ENCODE data around the gene SESN2.
A peak's percentile ranks its signal among the peaks of the same experiment; 100 is the strongest.

Gene SESN2

GRCh38 chr1:28259252-28259933 is at the start of gene SESN2:
TSS of gene SESN2 (plus strand) at chr1:28259518. CDS start at chr1:28259848, 330 bp downstream.
- DNase-seq: peak; percentile 99

DNA sequence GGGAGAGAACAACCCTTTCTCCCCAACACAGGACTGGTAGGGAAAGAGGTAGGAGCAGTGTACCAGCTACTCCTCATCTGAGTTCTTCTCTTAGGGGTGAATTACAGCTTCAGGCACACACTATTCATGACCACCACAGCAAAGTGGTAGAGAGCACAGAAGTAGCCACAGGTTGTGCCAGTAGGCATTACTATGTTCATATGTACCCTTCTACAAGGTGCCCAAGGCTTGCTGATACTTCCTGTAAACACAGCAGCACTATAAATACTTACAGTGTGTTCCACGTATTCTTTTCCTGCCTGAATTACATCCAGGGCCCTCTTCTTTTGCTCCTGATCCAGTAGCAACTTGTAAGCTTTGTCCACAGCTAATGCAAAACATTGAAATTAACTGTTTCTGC is 49.6 kb upstream of the SESN2 start:
- no peak for DNase-seq

DNA sequence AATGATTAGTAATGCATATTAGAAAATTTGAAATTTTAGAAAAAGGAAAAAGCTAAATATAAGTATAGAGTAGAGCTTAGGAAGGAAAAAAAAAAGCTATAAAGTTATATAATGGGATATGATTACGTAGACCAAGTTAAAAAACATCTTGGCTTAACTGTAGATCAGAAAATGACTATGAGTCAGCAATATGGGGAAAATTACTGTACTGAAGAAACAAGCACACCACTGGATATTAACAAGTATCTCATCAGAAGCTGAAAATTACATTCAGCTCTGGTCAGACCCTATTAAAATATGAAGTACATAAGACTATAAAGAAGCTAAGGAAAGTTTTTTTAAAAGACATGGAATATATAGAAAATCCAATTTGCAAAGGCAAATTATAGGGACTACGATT is 46.0 kb upstream of the SESN2 start:
- DNase-seq: no peak

DNA sequence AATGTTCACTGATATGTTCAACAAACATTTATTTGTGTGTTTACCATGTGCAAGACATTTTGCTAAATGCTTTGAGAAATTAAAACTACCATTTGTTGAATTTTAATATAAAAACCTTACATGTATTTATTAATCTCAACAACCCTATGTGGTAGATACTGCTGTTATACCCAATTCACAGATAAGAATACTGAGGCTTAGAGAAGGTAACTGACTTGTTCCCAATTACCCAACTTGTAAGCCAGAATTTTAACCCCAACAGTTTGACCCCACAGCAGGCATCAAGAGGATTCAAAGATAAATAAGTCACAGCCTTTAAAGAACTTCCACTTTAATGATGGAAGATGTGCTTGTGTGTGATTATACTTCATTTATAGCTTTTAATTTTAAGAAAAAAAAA is 30.2 kb upstream of the SESN2 start:
- no peak for DNase-seq

GRCh38 chr1:28229996-28230395 is 29.3 kb upstream of the SESN2 start:
- no peak for DNase-seq

- peak; percentile 99 for DNase-seq
Measured at GRCh38 chr1:28232558-28233263, 26.6 kb upstream of the SESN2 start, which contains the start of gene DNAJC8. TSS of gene DNAJC8 (minus strand) at chr1:28233029. CDS start at chr1:28232998, 31 bp downstream.

DNA sequence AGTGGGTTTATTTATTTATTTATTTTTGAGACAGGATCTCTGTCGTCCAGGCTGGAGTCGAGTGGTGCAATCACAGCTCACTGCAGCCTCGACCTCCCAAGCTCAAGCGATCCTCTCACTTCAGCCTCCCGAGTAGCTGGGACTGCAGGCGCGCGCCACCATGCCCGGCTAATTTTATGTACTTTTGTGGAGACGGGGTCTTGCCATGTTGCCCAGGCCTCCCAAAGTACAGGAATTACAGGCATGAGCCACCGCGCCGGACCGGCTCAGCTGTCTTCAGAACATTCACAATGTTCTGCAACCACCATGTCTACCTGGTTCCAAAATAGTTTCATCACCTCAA is 26.1 kb upstream of the SESN2 start:
- DNase-seq: no peak

DNA sequence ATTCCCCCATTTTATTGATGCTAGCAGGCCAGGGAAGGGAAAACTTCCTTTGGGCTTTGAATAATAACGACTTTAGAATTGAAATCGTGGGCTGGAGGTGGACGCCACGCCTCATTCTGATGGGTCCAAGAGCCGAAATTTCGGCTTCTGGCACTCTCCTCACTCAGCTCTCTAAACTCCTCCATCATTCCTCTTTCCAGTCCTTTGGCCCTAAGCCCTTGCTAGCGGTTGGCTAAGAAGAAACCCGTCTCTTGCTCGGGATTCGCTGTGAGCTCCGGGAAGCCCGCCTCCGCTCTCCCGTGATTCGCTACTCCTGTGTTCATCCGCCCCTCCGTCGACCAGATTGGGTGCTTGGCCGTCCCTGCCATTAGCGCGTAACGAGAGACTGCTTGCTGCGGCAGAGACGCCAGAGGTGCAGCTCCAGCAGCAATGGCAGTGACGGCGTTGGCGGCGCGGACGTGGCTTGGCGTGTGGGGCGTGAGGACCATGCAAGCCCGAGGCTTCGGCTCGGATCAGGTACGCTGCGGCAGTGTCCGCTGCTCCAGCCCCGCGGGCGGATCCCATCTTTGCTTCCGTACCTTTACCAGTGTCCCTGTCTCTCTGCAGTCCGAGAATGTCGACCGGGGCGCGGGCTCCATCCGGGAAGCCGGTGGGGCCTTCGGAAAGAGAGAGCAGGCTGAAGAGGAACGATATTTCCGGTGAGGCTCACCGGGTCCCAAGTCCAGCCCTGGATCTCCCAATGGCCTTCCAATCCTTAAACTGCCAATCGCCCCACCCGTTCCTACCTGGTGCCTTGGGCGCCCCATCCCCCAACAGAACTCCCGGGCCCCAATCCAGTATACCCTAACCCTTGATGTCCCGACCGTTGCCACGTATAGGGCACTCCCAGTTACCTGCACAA is 23.3 kb upstream of the SESN2 start, which contains the start of gene ATP5IF1:
Gene ATP5IF1, plus strand, starts transcription at position 370 of the 901 bp plus-strand sequence. Its CDS starts 60 bp downstream, at position 430.
- peak; percentile 98 for DNase-seq

- DNase-seq: no peak
Measured at GRCh38 chr1:28236656-28237322, 22.5 kb upstream of the SESN2 start.

DNA sequence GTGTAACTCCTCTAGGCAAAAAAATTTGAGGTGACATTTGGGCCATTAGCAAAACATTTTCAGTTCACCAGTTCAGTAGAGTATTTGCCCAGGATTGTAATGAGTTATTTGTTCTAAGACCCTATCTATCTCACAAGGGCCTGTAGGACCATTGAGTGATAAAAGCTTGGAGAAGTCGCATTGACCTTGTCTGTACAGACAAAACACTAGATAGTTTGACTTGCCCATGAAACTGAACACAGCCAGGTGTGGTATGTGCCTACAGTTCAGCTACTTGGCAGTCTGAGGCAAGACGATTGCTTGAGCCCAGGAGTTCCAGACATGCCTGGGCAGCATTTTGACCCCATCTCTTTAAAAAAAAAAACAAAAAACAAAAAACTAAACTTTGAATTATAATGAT is 20.3 kb upstream of the SESN2 start:
- DNase-seq: no peak

- no peak for DNase-seq
Measured at GRCh38 chr1:28240024-28240423, 19.3 kb upstream of the SESN2 start.

DNA sequence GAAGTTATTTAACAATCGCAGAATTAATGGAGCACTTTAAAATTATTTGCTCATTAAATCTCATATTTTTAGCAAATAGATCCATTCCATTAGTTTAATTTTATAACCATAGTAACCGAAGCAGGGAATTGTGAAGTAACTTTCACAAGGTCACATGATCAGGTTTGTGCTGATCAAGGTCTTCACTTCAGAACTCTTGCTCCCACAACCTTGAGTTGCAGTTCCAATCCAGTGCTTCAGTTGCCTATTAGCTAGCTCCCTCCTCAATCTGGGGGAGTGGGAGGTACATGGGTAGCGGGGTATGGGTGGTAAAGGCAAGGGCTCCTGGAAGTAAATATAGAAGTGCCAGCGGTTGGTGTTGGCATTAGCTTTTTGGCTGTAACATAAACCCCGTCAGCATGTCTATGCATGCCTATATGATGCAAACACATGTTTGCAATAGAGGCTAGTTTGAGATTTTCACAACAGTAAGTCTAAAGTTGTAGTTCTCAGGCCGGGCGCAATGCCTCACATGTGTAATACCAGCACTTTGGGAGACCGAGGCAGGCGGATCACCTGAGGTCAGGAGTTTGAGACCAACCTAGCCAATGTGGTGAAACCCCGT is 17.6 kb upstream of the SESN2 start:
- no peak for DNase-seq

- no peak for DNase-seq
Measured at GRCh38 chr1:28243685-28244311, 15.5 kb upstream of the SESN2 start.

GRCh38 chr1:28244549-28245251 is 14.6 kb upstream of the SESN2 start:
- no peak for DNase-seq

GRCh38 chr1:28246427-28246832 is 12.9 kb upstream of the SESN2 start:
- no peak for DNase-seq

DNA sequence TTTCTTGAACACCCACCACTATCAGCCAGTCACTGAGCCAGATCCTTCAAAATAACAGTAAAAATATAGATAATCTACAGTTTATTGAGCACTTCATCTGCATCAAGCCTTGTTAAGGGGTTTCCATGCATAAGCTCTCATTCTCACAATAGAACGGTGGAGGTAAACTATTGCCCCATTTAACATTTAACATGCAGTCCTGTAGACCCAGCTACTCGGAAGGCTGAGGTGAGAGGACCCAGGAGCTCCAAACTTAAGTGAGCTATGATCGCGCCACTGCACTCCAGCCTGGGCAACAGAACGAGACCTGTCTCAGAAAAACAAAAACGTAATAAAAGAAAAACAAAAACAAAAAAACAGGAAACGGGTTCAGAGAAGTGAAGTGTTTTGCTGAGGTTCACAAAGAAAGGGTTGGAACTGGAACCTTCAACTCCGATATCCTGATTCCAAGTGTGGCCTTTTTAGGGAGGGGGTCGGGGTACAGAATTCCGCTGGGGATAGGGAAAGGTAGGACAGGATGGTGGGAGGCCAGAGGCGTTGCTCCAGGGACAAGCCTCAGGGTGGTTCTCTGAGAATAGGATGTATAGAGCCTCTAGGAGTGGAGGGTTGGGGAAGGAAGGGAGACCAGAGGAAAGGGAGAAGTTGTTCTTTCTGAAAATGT is 11.6 kb upstream of the SESN2 start:
- no peak for DNase-seq

DNA sequence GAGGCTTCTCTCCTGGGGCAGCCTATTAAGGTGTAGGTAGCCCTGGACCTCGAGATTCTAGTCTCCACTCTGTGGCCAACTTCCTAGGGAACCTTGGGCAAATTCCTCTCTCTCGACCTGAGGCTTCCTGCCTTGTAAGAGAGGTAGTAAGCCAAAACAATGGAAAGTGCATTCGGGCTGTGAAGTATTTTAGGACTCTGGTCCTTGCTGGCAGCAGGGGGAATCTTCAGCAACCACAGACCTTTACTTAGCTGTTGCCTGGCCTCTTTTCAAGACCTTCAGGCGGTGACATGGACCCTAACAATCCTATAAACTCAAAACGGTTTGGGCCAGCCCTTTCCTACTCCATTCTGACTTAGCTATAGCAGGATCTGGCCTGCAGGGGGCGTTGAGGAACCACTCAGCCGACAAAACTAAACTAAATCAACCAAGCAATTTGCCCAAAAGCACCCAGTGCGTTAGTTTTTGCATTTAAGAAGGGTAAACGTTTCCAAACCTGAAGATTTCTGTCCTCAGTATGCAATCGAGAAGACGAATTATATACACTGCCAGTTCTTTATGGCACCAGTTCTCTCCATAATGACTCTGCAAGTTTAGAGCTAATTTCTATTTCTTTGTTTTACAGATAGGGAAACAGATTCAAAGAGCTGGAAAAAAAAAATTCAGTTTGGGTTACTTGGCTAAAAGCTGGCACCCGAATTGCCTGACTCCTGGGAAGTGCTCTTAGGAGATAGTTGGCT is 10.9 kb upstream of the SESN2 start:
- peak; percentile 35 for DNase-seq

DNA sequence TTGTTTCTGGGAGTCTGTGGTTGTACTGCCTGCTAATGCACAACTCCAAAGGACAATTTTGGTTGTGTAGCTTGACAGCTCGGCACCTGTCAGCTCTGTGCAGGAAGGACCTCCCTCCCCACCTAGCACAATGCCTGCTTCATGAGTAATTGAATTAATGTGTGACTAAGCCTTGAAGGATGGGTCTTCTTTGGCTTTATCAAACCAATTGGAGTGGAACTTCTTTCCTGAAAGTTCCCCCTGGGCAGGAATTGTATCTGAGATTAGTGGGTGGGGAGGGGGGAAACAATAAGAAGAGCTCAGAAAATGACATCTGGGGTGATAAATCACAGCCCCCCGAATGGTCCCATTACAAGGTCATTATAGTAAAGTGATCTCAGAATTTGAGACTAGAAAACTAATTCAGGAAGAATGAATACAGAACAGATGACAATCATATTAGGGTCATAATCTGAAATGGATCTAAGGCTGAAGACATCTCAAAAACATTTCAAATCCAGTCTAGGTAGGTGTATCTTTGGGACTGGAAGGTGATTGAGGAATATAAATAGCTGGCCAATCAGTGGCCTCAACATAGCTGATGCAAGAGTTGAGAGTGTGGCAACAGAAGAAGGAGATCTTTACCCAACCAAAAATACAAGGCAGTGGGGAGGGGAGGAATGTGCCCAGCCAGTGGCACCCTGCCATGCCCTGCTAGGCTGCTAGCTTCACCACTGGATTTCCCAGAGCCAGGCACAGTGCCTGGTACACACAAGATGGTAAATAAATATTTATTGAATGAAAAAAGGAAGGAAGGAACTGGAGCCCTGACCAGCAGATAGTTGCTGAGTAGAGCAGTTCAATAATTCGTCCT is 10.1 kb upstream of the SESN2 start:
- peak; percentile 4 for DNase-seq

- DNase-seq: no peak
Measured at GRCh38 chr1:28249866-28250295, 9.4 kb upstream of the SESN2 start.
